ENCODE results near the gene GSTO1.

GRCh38 chr10:104291439-104291951 lies 36.8 kb downstream of the GSTO1 start:
- TF ChIP-seq, protein P1, sequence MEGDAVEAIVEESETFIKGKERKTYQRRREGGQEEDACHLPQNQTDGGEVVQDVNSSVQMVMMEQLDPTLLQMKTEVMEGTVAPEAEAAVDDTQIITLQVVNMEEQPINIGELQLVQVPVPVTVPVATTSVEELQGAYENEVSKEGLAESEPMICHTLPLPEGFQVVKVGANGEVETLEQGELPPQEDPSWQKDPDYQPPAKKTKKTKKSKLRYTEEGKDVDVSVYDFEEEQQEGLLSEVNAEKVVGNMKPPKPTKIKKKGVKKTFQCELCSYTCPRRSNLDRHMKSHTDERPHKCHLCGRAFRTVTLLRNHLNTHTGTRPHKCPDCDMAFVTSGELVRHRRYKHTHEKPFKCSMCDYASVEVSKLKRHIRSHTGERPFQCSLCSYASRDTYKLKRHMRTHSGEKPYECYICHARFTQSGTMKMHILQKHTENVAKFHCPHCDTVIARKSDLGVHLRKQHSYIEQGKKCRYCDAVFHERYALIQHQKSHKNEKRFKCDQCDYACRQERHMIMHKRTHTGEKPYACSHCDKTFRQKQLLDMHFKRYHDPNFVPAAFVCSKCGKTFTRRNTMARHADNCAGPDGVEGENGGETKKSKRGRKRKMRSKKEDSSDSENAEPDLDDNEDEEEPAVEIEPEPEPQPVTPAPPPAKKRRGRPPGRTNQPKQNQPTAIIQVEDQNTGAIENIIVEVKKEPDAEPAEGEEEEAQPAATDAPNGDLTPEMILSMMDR (IDR thresholded peaks at IDR 0.05) = peak in 2 of 3 donors; percentile 79 to 98
- no peak for TF ChIP-seq POLR2A (IDR thresholded peaks at IDR 0.05)
